Measurements from ENCODE around the gene RADIL.

GRCh38 chr7:4823441-4824119 lies 59.9 kb downstream of the RADIL start:
- no peak for TF ChIP-seq POLR2A (IDR thresholded peaks at IDR 0.05)
- TF ChIP-seq CTCF (IDR thresholded peaks at IDR 0.05) = no peak
